MM.1S (cell line): ENCODE measurements around the gene XXYLT1.

Source experiments
- DNase-seq: peaks from one replicate; pipeline ENCODE4 v3.0.0-alpha.2; 2015
- H2AFZ ChIP-seq: fragments of 300-600 bp; sonication (generic); 2 replicates; pipeline ENCODE4 v1.6.0; 2016; ENCODE audit warnings: antibody characterized with exemption, low read length
- H3F3A ChIP-seq: fragments of 300-600 bp; sonication (generic); 2 replicates; pipeline ENCODE4 v1.6.1; 2016; ENCODE audit warnings: mild to moderate bottlenecking, antibody characterized with exemption, low read length, moderate library complexity, mixed read lengths; ENCODE audit not compliant: insufficient read depth
- H3K27ac ChIP-seq: fragments of 300-600 bp; sonication (generic); 2 replicates; pipeline ENCODE4 v1.5.1; 2016; ENCODE audit warnings: mild to moderate bottlenecking, low read length
- H3K27me3 ChIP-seq: fragments of 300-600 bp; sonication (generic); replicated peaks from 2 replicates; pipeline ENCODE4 v1.6.0; 2016; ENCODE audit warnings: low read length; ENCODE audit not compliant: insufficient read depth
- H3K36me3 ChIP-seq: fragments of 300-600 bp; sonication (generic); replicated peaks from 2 replicates; pipeline ENCODE4 v1.6.1; 2016; ENCODE audit warnings: mild to moderate bottlenecking, low read length, mixed read lengths; ENCODE audit not compliant: insufficient read depth
- H3K4me1 ChIP-seq: fragments of 300-600 bp; sonication (generic); 2 replicates; pipeline ENCODE4 v1.6.1; 2016; ENCODE audit warnings: low read length, mixed read lengths
- H3K4me2 ChIP-seq: fragments of 300-600 bp; sonication (generic); 2 replicates; pipeline ENCODE4 v1.6.0; 2016; ENCODE audit warnings: low read depth, low read length
- H3K4me3 ChIP-seq: fragments of 300-600 bp; sonication (generic); 2 replicates; pipeline ENCODE4 v1.5.1; 2016; ENCODE audit warnings: low read length, mixed read lengths
- H3K79me2 ChIP-seq: fragments of 300-600 bp; sonication (generic); 2 replicates; pipeline ENCODE4 v1.6.1; 2016; ENCODE audit warnings: mixed run types, low read length, mixed read lengths
- H3K9ac ChIP-seq: fragments of 300-600 bp; sonication (generic); 2 replicates; pipeline ENCODE4 v1.6.1; 2016; ENCODE audit warnings: low read length, mixed read lengths
- H3K9me2 ChIP-seq: fragments of 300-600 bp; sonication (generic); replicated peaks from 2 replicates; pipeline ENCODE4 v1.6.1; 2016; ENCODE audit warnings: mild to moderate bottlenecking, low read length, mixed read lengths; ENCODE audit not compliant: insufficient read depth
- H3K9me3 ChIP-seq: fragments of 300-600 bp; sonication (generic); replicated peaks from 2 replicates; pipeline ENCODE4 v1.6.1; 2016; ENCODE audit warnings: mild to moderate bottlenecking, low read length, mixed read lengths; ENCODE audit not compliant: insufficient read depth
- H4K20me1 ChIP-seq: fragments of 300-600 bp; sonication (generic); 2 replicates; pipeline ENCODE4 v1.6.1; 2016; ENCODE audit warnings: mild to moderate bottlenecking, low read length, moderate library complexity, mixed read lengths; ENCODE audit not compliant: insufficient read depth
- EZH2 ChIP-seq: fragments of 300-600 bp; sonication (generic); optimal IDR thresholded peaks from 2 replicates; pipeline ENCODE3; 2017; ENCODE audit warnings: low read depth, mild to moderate bottlenecking, antibody characterized with exemption, low read length, mixed read lengths
- EZH2phosphoT487 ChIP-seq: fragments of 300-600 bp; sonication (generic); IDR thresholded peaks from 2 replicates; pipeline ENCODE4 v1.6.1; 2018; ENCODE audit warnings: antibody characterized with exemption, low read length
- TF ChIP-seq, protein P1 (sequence below): fragments of 300-600 bp; sonication (generic); IDR thresholded peaks from 2 replicates; pipeline ENCODE4 v1.5.1; 2016; ENCODE audit warnings: antibody characterized with exemption, low read length, mixed read lengths

The XXYLT1 gene, protein sequence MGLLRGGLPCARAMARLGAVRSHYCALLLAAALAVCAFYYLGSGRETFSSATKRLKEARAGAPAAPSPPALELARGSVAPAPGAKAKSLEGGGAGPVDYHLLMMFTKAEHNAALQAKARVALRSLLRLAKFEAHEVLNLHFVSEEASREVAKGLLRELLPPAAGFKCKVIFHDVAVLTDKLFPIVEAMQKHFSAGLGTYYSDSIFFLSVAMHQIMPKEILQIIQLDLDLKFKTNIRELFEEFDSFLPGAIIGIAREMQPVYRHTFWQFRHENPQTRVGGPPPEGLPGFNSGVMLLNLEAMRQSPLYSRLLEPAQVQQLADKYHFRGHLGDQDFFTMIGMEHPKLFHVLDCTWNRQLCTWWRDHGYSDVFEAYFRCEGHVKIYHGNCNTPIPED

DNA sequence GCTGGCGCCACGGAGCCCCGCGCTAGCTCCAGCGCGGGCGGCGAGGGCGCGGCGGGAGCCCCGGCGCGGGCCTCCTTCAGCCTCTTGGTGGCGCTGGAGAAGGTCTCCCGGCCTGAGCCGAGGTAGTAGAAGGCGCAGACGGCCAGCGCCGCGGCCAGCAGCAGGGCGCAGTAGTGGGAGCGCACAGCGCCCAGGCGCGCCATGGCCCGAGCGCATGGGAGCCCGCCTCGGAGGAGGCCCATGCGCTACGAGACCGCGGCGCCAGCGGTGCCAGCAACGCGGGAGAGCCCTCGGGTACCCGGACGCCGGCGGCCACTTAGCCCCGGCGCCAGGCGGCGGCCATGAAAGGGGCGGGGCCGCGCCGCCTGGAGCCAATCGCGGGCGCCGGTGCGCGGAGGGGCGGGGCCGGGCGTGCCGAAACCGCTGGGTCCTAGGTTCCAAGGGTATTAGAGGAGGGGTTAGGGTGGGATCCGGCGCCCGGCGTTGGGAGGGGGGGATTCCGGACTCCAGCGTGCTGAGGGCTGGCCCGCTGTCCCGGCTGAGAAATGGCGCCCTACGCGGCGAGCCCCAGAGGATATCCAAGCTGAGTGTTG is at the start of gene XXYLT1:
Gene XXYLT1, minus strand, starts transcription at position 343 of the 593 bp plus-strand sequence. Its CDS starts 101 bp downstream, at position 242.
- peaks cover 9% of the 10 kb centered on the region for H3K79me2 ChIP-seq
- peak within 1 kb of the TSS; percentile 54 for H3K9ac ChIP-seq
- H3K27me3 ChIP-seq, result no peaks in the 10 kb centered on the region
- peaks cover 10% of the 10 kb centered on the region for H3F3A ChIP-seq
- peaks cover 12% of the 10 kb centered on the region for H3K4me1 ChIP-seq
- H3K36me3 ChIP-seq, result no peaks in the 10 kb centered on the region
- H3K27ac ChIP-seq, result peak within 1 kb of the TSS; percentile 43; the same call in 1 of the 2 replicates
- peak within 1 kb of the TSS; percentile 99 for H3K4me2 ChIP-seq
- peak within 1 kb of the TSS; percentile 87 for H3K4me3 ChIP-seq
- TF ChIP-seq, protein P1, sequence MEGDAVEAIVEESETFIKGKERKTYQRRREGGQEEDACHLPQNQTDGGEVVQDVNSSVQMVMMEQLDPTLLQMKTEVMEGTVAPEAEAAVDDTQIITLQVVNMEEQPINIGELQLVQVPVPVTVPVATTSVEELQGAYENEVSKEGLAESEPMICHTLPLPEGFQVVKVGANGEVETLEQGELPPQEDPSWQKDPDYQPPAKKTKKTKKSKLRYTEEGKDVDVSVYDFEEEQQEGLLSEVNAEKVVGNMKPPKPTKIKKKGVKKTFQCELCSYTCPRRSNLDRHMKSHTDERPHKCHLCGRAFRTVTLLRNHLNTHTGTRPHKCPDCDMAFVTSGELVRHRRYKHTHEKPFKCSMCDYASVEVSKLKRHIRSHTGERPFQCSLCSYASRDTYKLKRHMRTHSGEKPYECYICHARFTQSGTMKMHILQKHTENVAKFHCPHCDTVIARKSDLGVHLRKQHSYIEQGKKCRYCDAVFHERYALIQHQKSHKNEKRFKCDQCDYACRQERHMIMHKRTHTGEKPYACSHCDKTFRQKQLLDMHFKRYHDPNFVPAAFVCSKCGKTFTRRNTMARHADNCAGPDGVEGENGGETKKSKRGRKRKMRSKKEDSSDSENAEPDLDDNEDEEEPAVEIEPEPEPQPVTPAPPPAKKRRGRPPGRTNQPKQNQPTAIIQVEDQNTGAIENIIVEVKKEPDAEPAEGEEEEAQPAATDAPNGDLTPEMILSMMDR, result peak; percentile 60
- no peak for TF ChIP-seq EZH2
- TF ChIP-seq EZH2phosphoT487, result no peak
- H2AFZ ChIP-seq, result peak within 1 kb of the TSS; percentile 98
- peak; percentile 92 for DNase-seq
- H3K9me2 ChIP-seq, result no peaks in the 10 kb centered on the region
- no peaks in the 10 kb centered on the region for H3K9me3 ChIP-seq
- H4K20me1 ChIP-seq, result no peaks in the 10 kb centered on the region

DNA sequence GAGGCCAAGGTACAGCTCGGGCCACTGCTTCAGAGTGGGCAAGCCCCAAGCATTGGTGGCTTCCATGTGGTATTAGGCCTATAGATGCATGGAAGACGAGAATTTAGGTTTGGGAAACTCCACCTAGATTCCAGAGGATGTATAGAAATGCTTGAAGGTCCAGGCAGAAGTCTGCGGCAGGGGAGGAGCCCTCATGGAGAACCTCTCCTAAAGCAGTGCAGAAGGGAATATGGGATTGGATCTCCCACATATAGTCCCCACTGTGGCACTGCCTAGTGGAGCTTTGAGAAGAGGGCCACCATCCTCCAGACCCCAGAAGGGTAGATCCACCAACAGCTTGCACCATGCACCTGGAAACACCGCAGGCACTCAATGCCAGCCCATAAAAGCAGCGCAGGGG is 48.1 kb upstream of the XXYLT1 start:
- no peak overlapping the region for H3K4me2 ChIP-seq
- TF ChIP-seq, protein P1, result no peak
- TF ChIP-seq EZH2phosphoT487 (no peak), EZH2 (no peak)
- no peaks in the 10 kb centered on the region for H3K9me2 ChIP-seq
- H3K4me1 ChIP-seq, result no peaks in the 10 kb centered on the region
- no peaks in the 10 kb centered on the region; the same call in 1 of the 2 replicates for H3K36me3 ChIP-seq
- H4K20me1 ChIP-seq, result no peaks in the 10 kb centered on the region
- H3K4me3 ChIP-seq, result no peak overlapping the region
- H3K9ac ChIP-seq, result no peak overlapping the region
- no peaks in the 10 kb centered on the region for H3K79me2 ChIP-seq
- no peak overlapping the region for H2AFZ ChIP-seq
- no peaks in the 10 kb centered on the region for H3K27me3 ChIP-seq
- H3K9me3 ChIP-seq, result no peaks in the 10 kb centered on the region
- no peak for DNase-seq
- H3F3A ChIP-seq, result no peaks in the 10 kb centered on the region
- H3K27ac ChIP-seq, result no peak overlapping the region

- Histone ChIP-seq H3K4me2 (no peak overlapping the region), H2AFZ (no peak overlapping the region), H4K20me1 (no peaks in the 10 kb centered on the region), H3K4me3 (no peak overlapping the region), H3K4me1 (no peaks in the 10 kb centered on the region), H3K27me3 (no peaks in the 10 kb centered on the region), H3K9ac (no peak overlapping the region), H3F3A (no peaks in the 10 kb centered on the region), H3K27ac (no peak overlapping the region), H3K9me3 (no peaks in the 10 kb centered on the region), H3K36me3 (no peaks in the 10 kb centered on the region; the same call in 1 of the 2 replicates), H3K79me2 (no peaks in the 10 kb centered on the region), H3K9me2 (no peaks in the 10 kb centered on the region)
- DNase-seq, result no peak
- TF ChIP-seq EZH2, result no peak
- TF ChIP-seq EZH2phosphoT487, result no peak
- TF ChIP-seq, protein P1, result no peak
These were observed 41.8 kb upstream of the XXYLT1 start for GRCh38 chr3:195312714-195313113.
